Sigmoid colon (tissue), 4 donors: ENCODE measurements around the gene BORCS6.

Experiments
- CTCF ChIP-seq, 4 experiments: fragments of 450-650 bp in 3 of 4; fragments of 200-600 bp in 1 of 4; IDR thresholded peaks; one replicate each; pipeline ENCODE4 v1.5.1; 2016 to 2019; ENCODE audit warnings: antibody characterized with exemption in 4 of 4, mild to moderate bottlenecking in 3 of 4, moderate library complexity in 2 of 4
- POLR2A ChIP-seq, 2 donors: fragments of 450-650 bp; IDR thresholded peaks; one replicate each; pipeline ENCODE4 v1.6.1; 2016; ENCODE audit warnings: antibody characterized with exemption in 2 of 2, mild to moderate bottlenecking in 2 of 2, moderate library complexity in 2 of 2
- POLR2AphosphoS5 ChIP-seq, 4 donors: sonication (generic); formaldehyde crosslinking; IDR thresholded peaks; one replicate each; pipeline ENCODE4 v1.6.1; 2017; ENCODE audit warnings: antibody characterized with exemption in 4 of 4

- TF ChIP-seq CTCF (IDR thresholded peaks at IDR 0.05), result no peak
- no peak for TF ChIP-seq POLR2A (IDR thresholded peaks at IDR 0.05)
- peak in 2 of 4 donors; percentile 21 to 63 for TF ChIP-seq POLR2AphosphoS5 (IDR thresholded peaks at IDR 0.05)
These were observed 25.8 kb downstream of the BORCS6 start for GRCh38 chr17:8163978-8164814.
